ENCODE data around the gene BLACAT1.

Gene BLACAT1

DNA sequence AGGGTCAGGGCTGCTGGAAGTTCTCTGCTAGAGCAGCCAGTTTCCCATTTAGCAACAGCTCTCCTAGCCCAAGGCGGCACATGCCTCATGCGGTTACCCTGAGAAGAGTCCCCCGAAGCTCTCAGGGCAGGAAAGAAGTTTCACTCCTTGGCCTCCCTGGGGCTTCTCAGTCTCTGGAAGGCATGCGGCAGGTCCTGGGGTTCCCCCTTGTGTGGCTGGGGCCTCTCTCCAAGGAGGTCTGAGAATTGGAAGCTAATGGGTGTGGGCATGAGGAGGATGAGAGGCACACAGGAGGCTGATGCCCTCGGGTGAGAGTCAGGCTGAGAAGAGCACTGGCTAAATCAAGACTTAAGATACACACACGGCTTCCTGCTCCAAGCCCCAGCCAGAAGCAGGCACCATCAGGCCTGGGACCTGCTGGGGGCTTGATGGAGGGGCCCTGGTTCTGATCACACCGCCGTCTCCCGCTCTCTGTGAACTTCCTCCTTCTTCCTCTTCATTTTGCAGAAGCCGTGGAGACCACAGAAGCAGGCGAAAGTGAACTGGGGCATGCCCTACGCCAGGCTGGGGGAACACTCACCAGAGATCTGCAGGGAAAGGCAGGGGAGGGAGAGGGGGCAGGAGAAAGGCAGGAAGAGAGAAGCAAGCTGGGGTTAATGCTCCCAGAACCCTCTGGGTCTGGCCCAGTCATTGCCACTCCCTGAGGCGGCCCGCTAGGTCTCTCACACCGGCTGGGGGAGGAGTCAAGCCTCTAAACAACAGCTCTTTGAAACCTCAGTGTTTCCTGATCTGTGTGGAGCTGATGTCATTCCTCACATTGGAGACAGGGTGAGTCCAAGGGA is 15.1 kb downstream of the BLACAT1 start:
- Histone ChIP-seq H3K27me3 (ENCODE audit: insufficient read depth, poor library complexity, severe bottlenecking) (peaks cover 7% of the 10 kb centered on the region), H3K27ac (replicated peaks) (peak overlapping the region; percentile 22), H3K4me3 (replicated peaks; ENCODE audit: insufficient read depth, low read length) (peak overlapping the region; percentile 11)
- TF ChIP-seq SPI1 (IDR thresholded peaks at IDR 0.05; ENCODE audit: borderline replicate concordance, low read depth) (peak; percentile 46; the same call in 1 of the 2 replicates), REST (IDR thresholded peaks at IDR 0.05; ENCODE audit: insufficient replicate concordance, low read depth) (no peak)
- peak; percentile 38 to 75 for DNase-seq (ENCODE audit: low read depth in 1 of 2, low spot score in 1 of 2)

DNA sequence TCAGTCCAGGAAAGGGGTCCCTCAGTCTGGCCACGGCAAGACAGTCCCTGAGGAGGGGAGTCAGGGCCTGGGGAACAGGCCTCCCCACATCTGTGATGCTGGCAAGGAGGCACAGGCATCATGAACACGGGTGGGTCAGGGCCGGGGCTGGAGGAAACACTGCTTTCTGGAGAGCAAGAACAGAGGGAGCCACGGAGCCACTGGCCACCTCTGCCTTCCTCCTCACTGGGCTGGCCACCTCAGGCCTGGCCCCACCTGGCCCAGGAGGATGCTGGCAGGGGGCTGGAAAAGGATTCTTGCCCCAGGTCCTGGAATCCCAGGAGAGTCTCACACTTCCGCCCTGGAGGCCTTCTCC is 15.7 kb downstream of the BLACAT1 start:
- Histone ChIP-seq H3K27me3 (ENCODE audit: insufficient read depth, poor library complexity, severe bottlenecking) (peaks cover 10% of the 10 kb centered on the region), H3K27ac (replicated peaks) (peak overlapping the region; percentile 22), H3K4me3 (replicated peaks; ENCODE audit: insufficient read depth, low read length) (no peak overlapping the region)
- DNase-seq (ENCODE audit: low read depth in 1 of 2, low spot score in 1 of 2): no peak
- no peak for TF ChIP-seq POLR2AphosphoS5 (IDR thresholded peaks at IDR 0.05; ENCODE audit: low read depth)
- no peak for TF ChIP-seq REST (IDR thresholded peaks at IDR 0.05; ENCODE audit: insufficient replicate concordance, low read depth)
- no peak for TF ChIP-seq GABPA (IDR thresholded peaks at IDR 0.05; ENCODE audit: low read depth)
- no peak for TF ChIP-seq SPI1 (IDR thresholded peaks at IDR 0.05; ENCODE audit: borderline replicate concordance, low read depth)
- TF ChIP-seq, protein P1, sequence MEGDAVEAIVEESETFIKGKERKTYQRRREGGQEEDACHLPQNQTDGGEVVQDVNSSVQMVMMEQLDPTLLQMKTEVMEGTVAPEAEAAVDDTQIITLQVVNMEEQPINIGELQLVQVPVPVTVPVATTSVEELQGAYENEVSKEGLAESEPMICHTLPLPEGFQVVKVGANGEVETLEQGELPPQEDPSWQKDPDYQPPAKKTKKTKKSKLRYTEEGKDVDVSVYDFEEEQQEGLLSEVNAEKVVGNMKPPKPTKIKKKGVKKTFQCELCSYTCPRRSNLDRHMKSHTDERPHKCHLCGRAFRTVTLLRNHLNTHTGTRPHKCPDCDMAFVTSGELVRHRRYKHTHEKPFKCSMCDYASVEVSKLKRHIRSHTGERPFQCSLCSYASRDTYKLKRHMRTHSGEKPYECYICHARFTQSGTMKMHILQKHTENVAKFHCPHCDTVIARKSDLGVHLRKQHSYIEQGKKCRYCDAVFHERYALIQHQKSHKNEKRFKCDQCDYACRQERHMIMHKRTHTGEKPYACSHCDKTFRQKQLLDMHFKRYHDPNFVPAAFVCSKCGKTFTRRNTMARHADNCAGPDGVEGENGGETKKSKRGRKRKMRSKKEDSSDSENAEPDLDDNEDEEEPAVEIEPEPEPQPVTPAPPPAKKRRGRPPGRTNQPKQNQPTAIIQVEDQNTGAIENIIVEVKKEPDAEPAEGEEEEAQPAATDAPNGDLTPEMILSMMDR (IDR thresholded peaks at IDR 0.05; ENCODE audit: insufficient read depth, low read length): no peak

DNA sequence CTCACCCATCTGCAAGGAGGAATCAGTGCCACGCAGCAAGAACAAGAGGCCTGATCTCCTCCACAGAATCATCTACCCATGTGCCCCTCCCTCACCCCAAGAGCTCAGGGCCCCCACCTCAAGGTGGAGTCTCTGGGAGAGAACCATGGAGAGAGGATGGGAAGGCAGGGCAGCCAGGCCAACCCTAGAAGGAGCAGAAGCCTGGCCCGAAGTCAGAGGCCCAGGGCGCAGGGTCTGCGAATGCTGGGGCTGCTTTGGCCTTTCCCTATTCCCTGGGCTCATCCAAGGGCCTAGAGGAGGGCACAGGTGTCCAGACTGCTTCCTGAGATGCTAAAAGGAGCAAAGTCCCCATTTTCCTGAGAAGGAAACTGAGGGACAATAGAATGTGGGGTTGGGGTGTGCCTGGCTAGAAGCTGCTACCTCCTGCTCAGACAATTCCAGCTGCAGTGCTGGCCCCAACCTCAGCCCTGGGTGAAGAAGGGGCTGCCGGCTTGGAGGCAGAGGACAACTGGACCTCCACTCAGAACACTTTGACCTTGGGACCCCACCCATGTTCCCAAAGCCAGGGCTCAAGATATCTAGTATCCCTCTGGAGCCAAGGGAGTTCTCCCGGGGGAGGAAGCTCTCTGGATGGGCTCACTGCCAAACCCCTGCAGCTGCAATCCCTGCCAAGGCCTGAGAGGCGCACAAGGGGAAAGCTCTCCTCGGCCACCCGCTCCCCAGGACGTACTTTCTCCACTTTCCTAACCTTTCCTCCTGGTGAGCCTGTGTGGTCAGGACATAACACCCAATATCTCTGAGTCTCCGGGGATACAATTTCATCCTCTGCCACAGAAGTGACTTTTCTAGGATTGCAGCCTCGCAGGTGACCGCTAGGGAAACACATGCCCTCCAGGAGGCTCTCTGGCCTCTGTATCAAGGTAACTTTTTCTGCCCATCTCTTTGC is 17.4 kb downstream of the BLACAT1 start:
- TF ChIP-seq GABPA (IDR thresholded peaks at IDR 0.05; ENCODE audit: low read depth) (no peak), POLR2AphosphoS5 (IDR thresholded peaks at IDR 0.05; ENCODE audit: low read depth) (no peak), REST (IDR thresholded peaks at IDR 0.05; ENCODE audit: insufficient replicate concordance, low read depth) (no peak), SPI1 (IDR thresholded peaks at IDR 0.05; ENCODE audit: borderline replicate concordance, low read depth) (no peak)
- TF ChIP-seq, protein P1 (IDR thresholded peaks at IDR 0.05; ENCODE audit: insufficient read depth, low read length): no peak
- H3K27ac ChIP-seq (replicated peaks): no peak overlapping the region
- DNase-seq (ENCODE audit: low read depth in 1 of 2, low spot score in 1 of 2): peak in 1 of 2 experiments; percentile 28

More for the DNA sequence above, 17.4 kb downstream of the BLACAT1 start:
- Histone ChIP-seq H3K27me3 (ENCODE audit: insufficient read depth, poor library complexity, severe bottlenecking) (peaks cover 17% of the 10 kb centered on the region), H3K4me3 (replicated peaks; ENCODE audit: insufficient read depth, low read length) (no peak overlapping the region)

Measured in HL-60 (cell line).